ENCODE results near the gene DMBT1. TPM values are rescaled to one million over a fixed set of nuclear protein-coding genes. Genes with fewer than 3 reads are reported as not detected.
A peak's percentile ranks its signal among the peaks of the same experiment; 100 is the strongest.

DMBT1 gene
- total RNA-seq, 1 donor from 2014 or later: 43.1 TPM

DNA sequence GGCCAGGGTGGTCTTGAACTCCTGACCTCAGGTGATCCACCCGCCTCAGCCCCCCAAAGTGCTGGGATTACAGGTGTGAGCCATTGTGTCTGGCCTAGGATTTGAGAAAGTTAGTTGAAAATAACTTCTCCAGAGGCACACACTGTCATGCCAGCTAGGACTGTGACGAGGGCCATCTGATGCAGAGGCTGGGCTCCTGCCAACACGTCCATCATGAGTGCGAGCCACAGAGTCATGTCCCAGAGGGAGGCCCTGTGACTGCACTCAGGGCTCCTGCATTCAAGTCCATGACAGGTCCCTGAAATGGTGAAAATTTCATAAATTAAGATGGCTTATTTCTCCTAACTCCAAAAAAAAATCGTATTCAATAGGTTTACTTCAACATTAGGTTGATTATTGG, 122.0 kb downstream of the DMBT1 start:
- H3K4me3 ChIP-seq: no peak overlapping the region
- TF ChIP-seq, protein P1, sequence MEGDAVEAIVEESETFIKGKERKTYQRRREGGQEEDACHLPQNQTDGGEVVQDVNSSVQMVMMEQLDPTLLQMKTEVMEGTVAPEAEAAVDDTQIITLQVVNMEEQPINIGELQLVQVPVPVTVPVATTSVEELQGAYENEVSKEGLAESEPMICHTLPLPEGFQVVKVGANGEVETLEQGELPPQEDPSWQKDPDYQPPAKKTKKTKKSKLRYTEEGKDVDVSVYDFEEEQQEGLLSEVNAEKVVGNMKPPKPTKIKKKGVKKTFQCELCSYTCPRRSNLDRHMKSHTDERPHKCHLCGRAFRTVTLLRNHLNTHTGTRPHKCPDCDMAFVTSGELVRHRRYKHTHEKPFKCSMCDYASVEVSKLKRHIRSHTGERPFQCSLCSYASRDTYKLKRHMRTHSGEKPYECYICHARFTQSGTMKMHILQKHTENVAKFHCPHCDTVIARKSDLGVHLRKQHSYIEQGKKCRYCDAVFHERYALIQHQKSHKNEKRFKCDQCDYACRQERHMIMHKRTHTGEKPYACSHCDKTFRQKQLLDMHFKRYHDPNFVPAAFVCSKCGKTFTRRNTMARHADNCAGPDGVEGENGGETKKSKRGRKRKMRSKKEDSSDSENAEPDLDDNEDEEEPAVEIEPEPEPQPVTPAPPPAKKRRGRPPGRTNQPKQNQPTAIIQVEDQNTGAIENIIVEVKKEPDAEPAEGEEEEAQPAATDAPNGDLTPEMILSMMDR (IDR thresholded peaks at IDR 0.05): no peak
- no peak overlapping the region for H3K27ac ChIP-seq
- H3K4me1 ChIP-seq: no peaks in the 10 kb centered on the region
- no peaks in the 10 kb centered on the region for H3K9me3 ChIP-seq
- H3K36me3 ChIP-seq: no peaks in the 10 kb centered on the region
- H3K27me3 ChIP-seq (ENCODE audit: low read depth): no peaks in the 10 kb centered on the region
- DNase-seq (no peak), ATAC-seq (no peak)
- intact Hi-C loops (cut with DNase I): no loop called here

DNA sequence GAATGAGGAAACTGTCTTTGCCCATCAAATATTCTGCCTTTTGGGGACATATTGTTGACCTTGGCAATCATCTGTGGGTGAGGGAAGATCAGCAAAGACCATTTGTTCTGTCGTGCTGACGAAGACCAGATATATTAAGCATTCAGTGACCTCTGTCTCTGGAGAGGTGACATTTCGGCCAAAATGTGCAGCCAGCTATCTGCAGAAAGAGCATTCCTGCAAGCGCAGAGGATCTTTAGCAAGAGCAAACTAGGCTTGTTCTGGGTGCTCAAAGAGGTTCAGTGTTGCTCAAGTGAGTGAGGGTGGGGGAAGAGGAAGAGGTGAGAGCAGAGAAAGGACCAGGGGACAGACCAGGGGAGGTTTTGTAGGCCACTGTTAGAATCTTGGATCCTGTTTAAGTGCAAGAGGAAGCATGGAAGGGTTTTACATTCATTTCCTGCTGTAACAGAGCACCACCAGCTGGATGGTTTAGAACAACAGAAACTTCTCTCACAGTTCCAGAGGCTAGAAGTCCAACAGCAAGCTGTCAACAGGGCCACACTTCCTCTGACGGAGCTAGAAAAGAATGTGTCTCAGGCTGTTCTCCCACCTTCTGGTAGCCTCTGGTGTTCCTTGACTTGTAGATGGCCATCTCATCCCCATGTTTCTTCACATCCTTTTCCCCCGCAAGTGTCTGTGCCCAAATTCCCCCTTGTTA, 127.9 kb downstream of the DMBT1 start:
- Histone ChIP-seq H3K4me3 (no peak overlapping the region), H3K4me1 (no peaks in the 10 kb centered on the region), H3K36me3 (no peaks in the 10 kb centered on the region), H3K9me3 (no peaks in the 10 kb centered on the region), H3K27me3 (ENCODE audit: low read depth) (no peaks in the 10 kb centered on the region), H3K27ac (no peak overlapping the region)
- ATAC-seq (peak; percentile 62 to 64), DNase-seq (no peak)
- TF ChIP-seq, protein P1 (IDR thresholded peaks at IDR 0.05): no peak
- intact Hi-C loops (cut with DNase I): no loop called here

DNA sequence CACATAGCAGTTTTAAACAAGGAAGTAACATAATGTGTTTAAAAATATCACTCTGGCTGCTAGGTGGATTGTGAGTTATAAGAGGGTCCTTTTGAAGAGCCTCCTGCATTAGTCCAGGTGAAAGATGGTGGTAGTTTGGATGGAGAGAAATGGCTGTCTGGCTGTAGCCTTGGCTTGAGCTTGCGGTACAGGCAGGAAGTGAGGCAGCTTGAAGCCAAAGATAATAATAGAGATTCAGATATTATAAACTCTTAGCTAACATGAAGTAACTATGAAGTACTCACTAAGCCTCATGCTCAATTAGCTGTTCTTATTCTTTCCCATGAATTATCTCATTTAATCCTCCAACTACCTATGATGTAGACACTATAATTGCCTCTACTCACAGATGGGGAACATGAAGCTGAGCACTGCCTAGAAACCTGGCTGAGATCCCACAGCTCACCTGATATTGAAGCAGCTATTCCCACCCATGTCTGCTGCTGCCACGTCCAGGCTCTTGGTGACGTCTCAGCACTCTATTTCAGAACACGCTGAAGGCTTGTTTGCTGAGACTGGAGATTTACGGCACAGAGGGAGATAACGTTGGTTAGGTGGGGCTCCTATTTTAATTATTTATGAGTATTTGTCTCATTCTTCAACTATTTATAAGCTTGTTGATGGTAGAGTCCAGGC, 128.7 kb downstream of the DMBT1 start:
- H3K27me3 ChIP-seq (ENCODE audit: low read depth): no peaks in the 10 kb centered on the region
- no peak overlapping the region for H3K4me3 ChIP-seq
- TF ChIP-seq, protein P1 (IDR thresholded peaks at IDR 0.05): no peak
- no peak for ATAC-seq
- DNase-seq: no peak
- H3K4me1 ChIP-seq: no peaks in the 10 kb centered on the region
- intact Hi-C loops (cut with DNase I): no loop called here
- H3K36me3 ChIP-seq: no peaks in the 10 kb centered on the region
- H3K9me3 ChIP-seq: no peaks in the 10 kb centered on the region
- H3K27ac ChIP-seq: no peak overlapping the region

DNA sequence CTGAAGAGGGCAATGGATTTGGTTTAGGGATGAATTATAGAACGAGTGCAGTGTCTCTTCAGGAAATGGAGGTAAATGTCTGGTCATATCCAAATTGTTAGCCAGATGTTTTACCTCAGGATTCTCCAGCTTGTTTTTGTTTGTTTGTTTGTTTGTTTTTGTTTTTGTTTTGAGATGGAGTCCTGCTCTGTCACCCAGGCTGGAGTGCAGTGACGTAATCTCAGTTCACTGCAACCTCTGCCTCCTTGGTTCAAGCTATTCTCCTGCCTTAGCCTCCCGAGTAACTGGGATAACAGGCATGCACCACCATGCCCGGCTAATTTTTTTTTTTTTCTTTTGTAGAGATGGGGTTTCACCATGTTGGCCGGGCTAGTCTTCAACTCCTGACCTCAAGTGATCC, 132.2 kb downstream of the DMBT1 start:
- ATAC-seq: no peak
- TF ChIP-seq, protein P1 (IDR thresholded peaks at IDR 0.05): no peak
- Histone ChIP-seq H3K27ac (no peak overlapping the region), H3K4me3 (no peak overlapping the region), H3K9me3 (no peaks in the 10 kb centered on the region), H3K4me1 (no peaks in the 10 kb centered on the region), H3K27me3 (ENCODE audit: low read depth) (no peaks in the 10 kb centered on the region), H3K36me3 (no peaks in the 10 kb centered on the region)
- intact Hi-C loops (cut with DNase I): no loop called here
- no peak for DNase-seq

Other genes with a start within 250 kb of the DMBT1 start
- gene PLEKHA1, start 186.0 kb upstream of the DMBT1 start, total RNA-seq: 46.1 TPM
- not detected for gene ARMS2, start 106.1 kb upstream of the DMBT1 start, total RNA-seq
- gene HTRA1, start 99.2 kb upstream of the DMBT1 start, total RNA-seq: 45.3 TPM
- not detected for gene C10orf120, start 139.1 kb downstream of the DMBT1 start, total RNA-seq

All from lower lobe of right lung (tissue), 2 donors.